ENCODE data around the gene REXO1.

DNA sequence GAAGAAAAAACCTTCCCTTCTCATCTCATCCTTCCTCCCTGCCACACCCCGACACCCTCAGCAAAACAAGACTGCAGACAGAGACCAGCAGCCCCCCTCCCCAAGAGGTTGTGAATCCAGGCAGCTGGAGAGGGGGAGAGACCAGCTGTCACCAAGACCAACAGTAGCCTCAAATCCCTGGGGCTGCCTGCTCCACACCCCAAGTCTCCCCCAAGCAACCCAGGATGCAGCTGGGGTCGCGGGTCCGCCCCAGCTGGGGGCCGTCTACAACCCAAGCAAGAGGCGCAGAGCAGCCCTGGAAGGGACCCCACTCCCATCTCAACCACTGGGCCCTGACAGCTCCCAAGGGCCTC is 8.0 kb upstream of the REXO1 start:
- TF ChIP-seq, protein P1, sequence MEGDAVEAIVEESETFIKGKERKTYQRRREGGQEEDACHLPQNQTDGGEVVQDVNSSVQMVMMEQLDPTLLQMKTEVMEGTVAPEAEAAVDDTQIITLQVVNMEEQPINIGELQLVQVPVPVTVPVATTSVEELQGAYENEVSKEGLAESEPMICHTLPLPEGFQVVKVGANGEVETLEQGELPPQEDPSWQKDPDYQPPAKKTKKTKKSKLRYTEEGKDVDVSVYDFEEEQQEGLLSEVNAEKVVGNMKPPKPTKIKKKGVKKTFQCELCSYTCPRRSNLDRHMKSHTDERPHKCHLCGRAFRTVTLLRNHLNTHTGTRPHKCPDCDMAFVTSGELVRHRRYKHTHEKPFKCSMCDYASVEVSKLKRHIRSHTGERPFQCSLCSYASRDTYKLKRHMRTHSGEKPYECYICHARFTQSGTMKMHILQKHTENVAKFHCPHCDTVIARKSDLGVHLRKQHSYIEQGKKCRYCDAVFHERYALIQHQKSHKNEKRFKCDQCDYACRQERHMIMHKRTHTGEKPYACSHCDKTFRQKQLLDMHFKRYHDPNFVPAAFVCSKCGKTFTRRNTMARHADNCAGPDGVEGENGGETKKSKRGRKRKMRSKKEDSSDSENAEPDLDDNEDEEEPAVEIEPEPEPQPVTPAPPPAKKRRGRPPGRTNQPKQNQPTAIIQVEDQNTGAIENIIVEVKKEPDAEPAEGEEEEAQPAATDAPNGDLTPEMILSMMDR (IDR thresholded peaks at IDR 0.05) = no peak
- TF ChIP-seq POLR2A (IDR thresholded peaks at IDR 0.05) (no peak), POLR2AphosphoS5 (IDR thresholded peaks at IDR 0.05) (no peak)
